K562 (cell line): Measurements from ENCODE around the gene C1orf87. TPM values are rescaled to one million over a fixed set of nuclear protein-coding genes. Genes with fewer than 3 reads are reported as not detected.

ENCODE experiments used
- ATAC-seq: fragments of 200-7000 bp; cut with Tn5 transposase; 3 replicates; pipeline ENCODE4 v1.9.1; 2020; ENCODE audit warnings: moderate library complexity
- BruUV-seq: library from RNA; stranded (reverse); fragments of 400-500 nt; replicated peaks from 2 replicates; lab custom pipeline; 2021; lab: Mats Ljungman, UMichigan
- CTCF ChIA-PET: fragments of 300-600 bp; formaldehyde crosslinking; extraction: SDS; loops from one replicate; lab custom pipeline; 2021; ENCODE audit warnings: low intra/inter-chr PET ratio; lab: Yijun Ruan, JAX
- POLR2A ChIA-PET: fragments of 300-600, 350-650 bp; sonication (Branson Sonifier 250); formaldehyde crosslinking; extraction: SDS; loops from one replicate; lab custom pipeline; 2021; ENCODE audit warnings: antibody characterized with exemption, inconsistent platforms; lab: Yijun Ruan, JAX
- DNase-seq, 4 experiments: peaks; one replicate each; pipeline versions ENCODE4 v3.0.0 to v3.0.0-alpha.2; 2011 to 2018; ENCODE audit warnings: low spot score in 3 of 4, mixed read lengths in 3 of 4; ENCODE audit errors: extremely low read depth in 1 of 4
- FAIRE-seq: peaks from 2 replicates; lab custom pipeline; 2011; peaks lifted over from hg19 to GRCh38; lab: Jason Lieb, UNC
- H2AFZ ChIP-seq: 2 replicates; pipeline ENCODE4 v1.6.0; 2011; ENCODE audit warnings: low read depth, low read length, control low read depth, inconsistent platforms
- H3K27ac ChIP-seq: fragments of 200-600 bp; 3 replicates; pipeline ENCODE4 v1.8.0; 2011; ENCODE audit warnings: low read depth, mild to moderate bottlenecking, control low read depth, inconsistent platforms, low read length, moderate library complexity, mixed read lengths; ENCODE audit errors: extremely low read depth
- H3K27me3 ChIP-seq, 2 experiments: fragments of 300-600 bp in 1 of 2; 2 replicates in 1 of 2; 3 replicates in 1 of 2; pipeline versions ENCODE4 v1.6.0 to v1.8.0; 2011; ENCODE audit warnings: inconsistent platforms in 2 of 2, low read length in 2 of 2, mild to moderate bottlenecking in 1 of 2, mixed read lengths in 1 of 2, moderate library complexity in 1 of 2; ENCODE audit not compliant: control insufficient read depth in 2 of 2, insufficient read depth in 2 of 2
- H3K36me3 ChIP-seq: fragments of 300-600 bp; 3 replicates; pipeline ENCODE4 v1.8.0; 2011; ENCODE audit warnings: mild to moderate bottlenecking, low read length, inconsistent platforms; ENCODE audit not compliant: control insufficient read depth, insufficient read depth
- H3K4me1 ChIP-seq, 2 experiments: fragments of 200-600 bp in 1 of 2; replicated peaks in 1 of 2; 2 replicates in 1 of 2; 3 replicates in 1 of 2; pipeline versions ENCODE4 v1.5.1 to v1.8.0; 2011; ENCODE audit warnings: inconsistent platforms in 2 of 2, low read length in 2 of 2, mild to moderate bottlenecking in 1 of 2, mixed read lengths in 1 of 2, moderate library complexity in 1 of 2; ENCODE audit not compliant: control insufficient read depth in 2 of 2, insufficient read depth in 2 of 2
- H3K4me2 ChIP-seq: 2 replicates; pipeline ENCODE4 v1.6.1; 2011; ENCODE audit warnings: low read length, control low read depth, inconsistent platforms, mixed read lengths; ENCODE audit not compliant: insufficient read depth
- H3K4me3 ChIP-seq: fragments of 200-600 bp; sonication (generic), shearing (Covaris generic); 2 replicates; pipeline ENCODE4 v1.5.1; 2016; ENCODE audit warnings: control low read depth, inconsistent platforms
- H3K79me2 ChIP-seq: fragments of 200-600 bp; 3 replicates; pipeline ENCODE4 v1.8.0; 2011; ENCODE audit warnings: low read length, inconsistent platforms; ENCODE audit not compliant: control insufficient read depth, insufficient read depth
- H3K9ac ChIP-seq, 2 experiments: 2 replicates each; pipeline versions ENCODE4 v1.6.0 to v1.6.1; 2011; ENCODE audit warnings: low read depth in 2 of 2, low read length in 2 of 2, control low read depth in 1 of 2, inconsistent platforms in 1 of 2, mild to moderate bottlenecking in 1 of 2, mixed read lengths in 1 of 2; ENCODE audit not compliant: insufficient read depth in 1 of 2
- H3K9me1 ChIP-seq: one replicate; pipeline ENCODE4 v1.6.0; 2011; ENCODE audit warnings: inconsistent platforms, mild to moderate bottlenecking, low read length, moderate library complexity; ENCODE audit not compliant: control insufficient read depth, insufficient read depth
- H3K9me3 ChIP-seq: replicated peaks from 2 replicates; pipeline ENCODE4 v1.5.1; 2011; ENCODE audit warnings: low read depth, low read length, inconsistent platforms; ENCODE audit not compliant: control insufficient read depth, insufficient read depth
- H4K20me1 ChIP-seq: replicated peaks from 2 replicates; pipeline ENCODE4 v1.6.1; 2011; ENCODE audit warnings: low read length, inconsistent platforms, mixed read lengths; ENCODE audit not compliant: control insufficient read depth, insufficient read depth
- CREB5 ChIP-seq: fragments of 250-450 bp; sonication (Bioruptor Pico); IDR thresholded peaks from 2 replicates; pipeline ENCODE4 v1.5.0; 2020; ENCODE audit warnings: mild to moderate bottlenecking
- CREM ChIP-seq: IDR thresholded peaks from 2 replicates; pipeline ENCODE4 v1.6.1; 2014; ENCODE audit warnings: antibody characterized with exemption, low read depth
- FOXJ3 ChIP-seq: sonication (generic); formaldehyde crosslinking; IDR thresholded peaks from 2 replicates; pipeline ENCODE4 v1.4.0; 2020; ENCODE audit warnings: mild to moderate bottlenecking, missing genetic modification reagents
- GABPA ChIP-seq: fragments of 200-800 bp; sonication (Bioruptor generic); conservative IDR thresholded peaks from 2 replicates; pipeline ENCODE4 v1.6.1; 2016; ENCODE audit warnings: low read depth, missing genetic modification characterization, missing compliant biosample characterization
- JUNB ChIP-seq: fragments of 450-650 bp; formaldehyde crosslinking; conservative IDR thresholded peaks from 2 replicates; pipeline ENCODE4 v1.4.0; 2020; ENCODE audit warnings: mild to moderate bottlenecking
- KLF6 ChIP-seq: fragments of 250-450 bp; sonication (Bioruptor Pico); IDR thresholded peaks from 2 replicates; pipeline ENCODE4 v1.4.0; 2020; ENCODE audit warnings: mild to moderate bottlenecking, moderate library complexity, borderline replicate concordance
- LEF1 ChIP-seq: fragments of 450-650 bp; IDR thresholded peaks from 2 replicates; pipeline ENCODE4 v1.6.1; 2016; ENCODE audit warnings: mild to moderate bottlenecking
- SLC30A9 ChIP-seq: fragments of 250-450 bp; sonication (Bioruptor Pico); IDR thresholded peaks from 2 replicates; pipeline ENCODE4 v1.8.0; 2022; ENCODE audit warnings: mild to moderate bottlenecking, moderate library complexity
- VEZF1 ChIP-seq: fragments of 200-800 bp; sonication (Bioruptor generic); IDR thresholded peaks from 2 replicates; pipeline ENCODE4 v1.6.1; 2017; ENCODE audit warnings: missing genetic modification characterization, missing compliant biosample characterization
- ZBTB43 ChIP-seq: sonication (generic); formaldehyde crosslinking; IDR thresholded peaks from 2 replicates; pipeline ENCODE4 v1.8.0; 2023; ENCODE audit warnings: mild to moderate bottlenecking, missing genetic modification reagents
- ZFX ChIP-seq: sonication (generic); formaldehyde crosslinking; IDR thresholded peaks from 2 replicates; pipeline ENCODE4 v1.8.0; 2022; ENCODE audit warnings: mild to moderate bottlenecking, missing genetic modification reagents, moderate library complexity
- ZNF239 ChIP-seq: fragments of 250-450 bp; sonication (Bioruptor Pico); IDR thresholded peaks from 2 replicates; pipeline ENCODE4 v1.4.0; 2020; ENCODE audit warnings: mild to moderate bottlenecking
- ZNF507 ChIP-seq: conservative IDR thresholded peaks from 2 replicates; pipeline ENCODE4 v1.6.1; 2017; ENCODE audit warnings: missing genetic modification characterization, missing compliant biosample characterization
- ZNF740 ChIP-seq, 3 experiments: fragments of 200-800 bp in 1 of 3; sonication (Bioruptor generic) in 1 of 3; sonication (generic) in 1 of 3; formaldehyde crosslinking in 1 of 3; IDR thresholded peaks; 2 replicates each; pipeline versions ENCODE4 v1.6.1 to v1.8.0; 2016 to 2022; ENCODE audit warnings: mild to moderate bottlenecking in 2 of 3, missing compliant biosample characterization in 2 of 3, missing genetic modification characterization in 2 of 3, missing genetic modification reagents in 1 of 3
- WGBS: fragments of 100-300 bp; shearing (Covaris generic); methylation state at CpG from one replicate; pipeline ENCODE4 v1.1.6; 2016; ENCODE audit warnings: low coverage, mixed read lengths; ENCODE audit not compliant: insufficient coverage; ENCODE audit errors: missing lambda C conversion rate; 5-methylcytosine and 5-hydroxymethylcytosine counted together
- in situ Hi-C: fragments of 300-500 bp; cut with MboI; formaldehyde crosslinking; loops from 4 replicates; pipeline ENCODE4 v1.15.0; 2018; ENCODE audit warnings: inconsistent platforms, mixed read lengths
- intact Hi-C: fragments of 100-400 bp; cut with micrococcal nuclease; formaldehyde crosslinking; loops from 2 replicates; pipeline ENCODE4 v1.14.2; 2022
- polyA plus RNA-seq, 8 experiments: library from polyadenylated mRNA; depleted of rRNA in 4 of 8; stranded (reverse) in 5 of 8; unstranded in 3 of 8; fragments of >200 nt; fragmentation: Nextera tagmentation in 2 of 8; fragmentation: Illumina TruSeq in 1 of 8; extraction: Ambion mirVana in 2 of 8; extraction: Trizol in 1 of 8; gene quantifications; 2 replicates each; pipeline versions ENCODE4 v1.2.1 to v1.2.3, GENCODE V29; 2011 to 2014; ENCODE audit warnings: inconsistent platforms in 1 of 8, missing spikeins in 1 of 8
- total RNA-seq, 7 experiments: library from RNA; depleted of rRNA in 6 of 7; stranded (reverse); fragments of >200 nt in 6 of 7; fragmentation: Illumina TruSeq in 2 of 7; extraction: Trizol in 2 of 7; gene quantifications; 2 replicates each; pipeline versions ENCODE4 v1.2.1 to v1.2.3, GENCODE V29; 2011 to 2021; ENCODE audit warnings: low replicate concordance in 1 of 7

C1orf87 gene
- total and polyA plus RNA-seq, 9 of the 15 experiments (the other 6 are each of a cell fraction or from before 2014, with no cell fraction given), result not detected

- no peaks in the 10 kb centered on the region for H3K9me3 ChIP-seq
- H3K79me2 ChIP-seq, result no peaks in the 10 kb centered on the region
- H4K20me1 ChIP-seq, result no peaks in the 10 kb centered on the region
- no TSS peak for BruUV-seq
- CTCF ChIA-PET, result no interaction called here
- H3K4me3 ChIP-seq, result no peak overlapping the region
- 0% methylated on average over 2 of the region's 2 CpGs for WGBS
- H2AFZ ChIP-seq, result no peak overlapping the region
- ATAC-seq, result no peak
- no peaks in the 10 kb centered on the region for H3K27me3 ChIP-seq
- H3K36me3 ChIP-seq, result no peaks in the 10 kb centered on the region
- intact Hi-C loops, result no loop called here
- no peak overlapping the region for H3K4me2 ChIP-seq
- in situ Hi-C loops, result no loop called here
- FAIRE-seq, result no peak
- H3K9ac ChIP-seq, result no peak overlapping the region
- no peaks in the 10 kb centered on the region for H3K9me1 ChIP-seq
- H3K27ac ChIP-seq, result no peak overlapping the region
- DNase-seq, result no peak
- no peaks in the 10 kb centered on the region for H3K4me1 ChIP-seq
- POLR2A ChIA-PET, result no interaction called here
- TF ChIP-seq CREM (no peak), ZNF740 (CRISPR knock-in tag; IDR thresholded peaks at IDR 0.05) (no peak), ZNF740 (tag; IDR thresholded peaks at IDR 0.05) (no peak), ZNF507 (no peak), JUNB (CRISPR knock-in tag) (no peak), KLF6 (CRISPR knock-in tag) (no peak), GABPA (tag) (no peak), ZFX (CRISPR knock-in tag) (no peak), CREB5 (no peak), ZNF239 (no peak), SLC30A9 (CRISPR knock-in tag) (no peak), FOXJ3 (CRISPR knock-in tag) (no peak), LEF1 (no peak), ZBTB43 (CRISPR knock-in tag) (no peak), VEZF1 (CRISPR knock-in tag) (no peak)
These were observed 31.8 kb downstream of the C1orf87 start for GRCh38 chr1:60041783-60042182.
